CD1c-positive myeloid dendritic cell (primary cell): Measurements from ENCODE around the gene ARID5B.
A peak's percentile ranks its signal among the peaks of the same experiment; 100 is the strongest.

Experiments used
- DNase-seq: peaks from one replicate; pipeline ENCODE4 v3.0.0-alpha.2; 2016; ENCODE audit errors: extremely low spot score

ARID5B gene

GRCh38 chr10:61941202-61941681 lies 39.7 kb downstream of the ARID5B start:
- DNase-seq, result peak; percentile 89

GRCh38 chr10:61942604-61943461 lies 41.3 kb downstream of the ARID5B start:
- peak; percentile 16 for DNase-seq

- peak; percentile 18 for DNase-seq
Measured at GRCh38 chr10:61943674-61944378, 42.3 kb downstream of the ARID5B start.

GRCh38 chr10:61944410-61945147 lies 43.1 kb downstream of the ARID5B start:
- DNase-seq, result no peak

GRCh38 chr10:61949687-61950086 lies 48.2 kb downstream of the ARID5B start:
- no peak for DNase-seq

GRCh38 chr10:61950449-61951143 lies 49.1 kb downstream of the ARID5B start:
- DNase-seq, result no peak

GRCh38 chr10:61951144-61951483 lies 49.6 kb downstream of the ARID5B start:
- no peak for DNase-seq

GRCh38 chr10:61952028-61952674 lies 50.7 kb downstream of the ARID5B start:
- no peak for DNase-seq

GRCh38 chr10:61953183-61953582 lies 51.7 kb downstream of the ARID5B start:
- DNase-seq, result no peak

GRCh38 chr10:61957806-61958205 lies 56.3 kb downstream of the ARID5B start:
- no peak for DNase-seq

- DNase-seq, result no peak
Measured at GRCh38 chr10:61958311-61958710, 56.8 kb downstream of the ARID5B start.

- no peak for DNase-seq
Measured at GRCh38 chr10:61958805-61959204, 57.3 kb downstream of the ARID5B start.

- DNase-seq, result no peak
Measured at GRCh38 chr10:61959814-61960213, 58.3 kb downstream of the ARID5B start.

GRCh38 chr10:61960396-61961120 lies 59.1 kb downstream of the ARID5B start:
- DNase-seq, result no peak

GRCh38 chr10:61961278-61961677 lies 59.8 kb downstream of the ARID5B start:
- DNase-seq, result no peak

- no peak for DNase-seq
Measured at GRCh38 chr10:61962971-61963370, 61.5 kb downstream of the ARID5B start.

- no peak for DNase-seq
Measured at GRCh38 chr10:61963669-61964058, 62.2 kb downstream of the ARID5B start.

- DNase-seq, result no peak
Measured at GRCh38 chr10:61964059-61964709, 62.7 kb downstream of the ARID5B start.

GRCh38 chr10:61964949-61965702 lies 63.6 kb downstream of the ARID5B start:
- DNase-seq, result no peak
